CD4-positive, alpha-beta T cell (primary cell): ENCODE results near the gene UXS1. TPM values are rescaled to one million over a fixed set of nuclear protein-coding genes. Genes with fewer than 3 reads are reported as not detected.

ENCODE experiments used
- ATAC-seq: fragments of 200-7000 bp; cut with Tn5 transposase; one replicate; pipeline ENCODE4 v1.10.0; 2022; ENCODE audit warnings: mild to moderate bottlenecking; ENCODE audit not compliant: poor library complexity
- CTCF ChIA-PET: fragments of 350-600 bp; sonication (Branson Sonifier 250); formaldehyde crosslinking; loops from one replicate; lab custom pipeline; 2021; ENCODE audit warnings: antibody characterized with exemption, inconsistent platforms; lab: Charles Lee
- POLR2A ChIA-PET: fragments of 350-600 bp; sonication (Branson Sonifier 250); formaldehyde crosslinking; loops from one replicate; lab custom pipeline; 2021; ENCODE audit warnings: antibody characterized with exemption, inconsistent platforms; lab: Charles Lee
- DNase-seq, 14 experiments: peaks; one replicate each; pipeline ENCODE4 v3.0.0-alpha.2; 2013 to 2020; ENCODE audit warnings: mixed read lengths in 2 of 14
- H3K27ac ChIP-seq, 2 donors: one replicate each; pipeline versions ENCODE4 v1.5.1 to v1.7.0; 2013; ENCODE audit warnings: low read length in 2 of 2, low read depth in 1 of 2, mild to moderate bottlenecking in 1 of 2
- H3K27me3 ChIP-seq, 2 experiments: 1 replicate in 1 of 2; 2 replicates in 1 of 2; pipeline versions ENCODE4 v1.6.1 to v1.7.0; 2013; ENCODE audit warnings: low read length in 2 of 2, control low read depth in 1 of 2, mild to moderate bottlenecking in 1 of 2, moderate library complexity in 1 of 2; ENCODE audit not compliant: insufficient read depth in 2 of 2, control insufficient read depth in 1 of 2
- H3K36me3 ChIP-seq: one replicate; pipeline ENCODE4 v1.6.1; 2013; ENCODE audit warnings: low read length, control low read depth; ENCODE audit not compliant: insufficient read depth
- H3K4me1 ChIP-seq: one replicate; pipeline ENCODE4 v1.6.1; 2013; ENCODE audit warnings: low read length, control low read depth; ENCODE audit not compliant: insufficient read depth
- H3K4me3 ChIP-seq: one replicate; pipeline ENCODE4 v1.5.1; 2013; ENCODE audit warnings: mild to moderate bottlenecking, low read length, moderate library complexity
- H3K9me3 ChIP-seq, 2 experiments: 1 replicate in 1 of 2; 2 replicates in 1 of 2; pipeline versions ENCODE4 v1.6.1 to v1.7.0; 2013; ENCODE audit warnings: low read length in 2 of 2, mild to moderate bottlenecking in 2 of 2, control low read depth in 1 of 2, moderate library complexity in 1 of 2; ENCODE audit not compliant: control insufficient read depth in 1 of 2, insufficient read depth in 1 of 2
- H3K27ac Mint-ChIP-seq: one replicate; pipeline ENCODE4 v1.8.0; 2020; ENCODE audit warnings: mixed read lengths
- H3K27me3 Mint-ChIP-seq: one replicate; pipeline ENCODE4 v1.8.0; 2021; ENCODE audit warnings: mixed read lengths
- H3K36me3 Mint-ChIP-seq: one replicate; pipeline ENCODE4 v1.8.0; 2021; ENCODE audit warnings: low read depth, mixed read lengths
- H3K4me1 Mint-ChIP-seq: one replicate; pipeline ENCODE4 v1.8.0; 2021; ENCODE audit warnings: low read depth, mixed read lengths
- H3K4me3 Mint-ChIP-seq: one replicate; pipeline ENCODE4 v1.8.0; 2020; ENCODE audit warnings: mild to moderate bottlenecking, mixed read lengths
- H3K9me3 Mint-ChIP-seq: one replicate; pipeline ENCODE4 v1.8.0; 2020; ENCODE audit warnings: mixed read lengths
- CTCF ChIP-seq: fragments of 200-600 bp; IDR thresholded peaks from one replicate; pipeline ENCODE4 v1.8.0; 2022; ENCODE audit warnings: antibody characterized with exemption, mild to moderate bottlenecking
- intact Hi-C, 2 experiments: fragments of 100-400 bp; cut with DNase I in 1 of 2; cut with micrococcal nuclease in 1 of 2; formaldehyde crosslinking; loops; one replicate each; pipeline versions ENCODE4 v1.15.1 to v1.9.0; 2023 to 2025; cut with DNase I, micrococcal nuclease
- total RNA-seq, 174 experiments: library from RNA in 2 of 174; stranded (reverse) in 2 of 174; gene quantifications; one replicate each; pipeline ENCODE4 v1.2.3 and lab custom pipeline; 2021 to 2026

Gene UXS1
- total RNA-seq, 2 experiments from 2014 or later: 59.3 to 67.1 TPM

DNA sequence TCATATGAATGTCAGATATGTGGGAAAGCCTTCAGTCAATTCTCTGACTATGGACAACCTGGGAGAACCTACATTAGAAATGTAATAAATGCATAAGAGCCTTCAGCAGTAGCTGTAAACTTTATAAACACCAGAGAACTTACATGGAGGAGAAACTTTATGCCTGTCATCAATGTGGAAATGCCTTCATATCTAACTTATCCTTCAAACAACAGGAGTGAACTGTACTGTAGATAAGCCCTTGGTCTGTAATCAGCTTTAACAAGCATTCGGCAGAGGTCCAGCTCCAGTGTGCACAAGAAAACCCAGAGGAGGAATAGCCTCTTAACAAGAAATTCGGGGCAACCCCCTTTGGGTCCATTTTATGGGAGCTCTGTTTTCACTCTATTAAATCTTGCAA lies 14.8 kb upstream of the UXS1 start:
- no peaks in the 10 kb centered on the region for H3K36me3 ChIP-seq
- no peak overlapping the region for H3K27ac Mint-ChIP-seq
- no peaks in the 10 kb centered on the region for H3K27me3 Mint-ChIP-seq
- TF ChIP-seq CTCF: no peak
- H3K4me1 ChIP-seq: peaks cover 8% of the 10 kb centered on the region
- no peak for ATAC-seq
- DNase-seq: no peak
- H3K4me3 ChIP-seq: no peak overlapping the region
- CTCF ChIA-PET: no interaction called here
- no peaks in the 10 kb centered on the region for H3K27me3 ChIP-seq
- H3K36me3 Mint-ChIP-seq: no peaks in the 10 kb centered on the region
- POLR2A ChIA-PET: interaction anchor here (1.1 kb wide), 1 partner anchor 13 kb away, joined by 3 read pairs; no protein-coding TSS in a partner anchor
- H3K27ac ChIP-seq: no peak overlapping the region
- H3K9me3 ChIP-seq: no peaks in the 10 kb centered on the region
- peaks cover 7% of the 10 kb centered on the region for H3K4me1 Mint-ChIP-seq
- H3K9me3 Mint-ChIP-seq: no peaks in the 10 kb centered on the region
- no peak overlapping the region for H3K4me3 Mint-ChIP-seq
- intact Hi-C loops: no loop called here

DNA sequence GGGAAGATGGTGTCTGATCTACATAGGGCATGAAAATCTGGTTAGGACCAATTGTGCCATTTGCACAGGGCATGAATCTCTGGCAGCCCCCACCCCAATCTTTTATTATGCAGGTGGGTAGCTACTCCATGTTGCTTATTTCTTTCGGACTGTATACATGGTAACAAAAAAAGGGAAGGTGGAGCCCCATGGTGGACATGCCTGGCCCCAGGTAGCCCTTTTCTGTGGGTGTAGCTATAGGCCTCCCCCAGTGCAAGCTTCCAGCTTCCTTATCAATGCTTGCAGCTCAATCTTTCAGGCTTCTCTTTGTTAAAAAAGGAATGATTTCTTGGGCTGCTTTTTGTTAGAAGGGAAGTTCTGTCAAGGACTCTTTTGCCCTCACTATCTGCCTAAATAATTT lies 14.3 kb upstream of the UXS1 start:
- TF ChIP-seq CTCF: no peak
- Histone ChIP-seq H3K36me3 (no peaks in the 10 kb centered on the region), H3K27ac (no peak overlapping the region), H3K4me1 (peaks cover 8% of the 10 kb centered on the region), H3K27me3 (no peaks in the 10 kb centered on the region), H3K4me3 (no peak overlapping the region), H3K9me3 (no peaks in the 10 kb centered on the region)
- no peak overlapping the region for H3K4me3 Mint-ChIP-seq
- H3K4me1 Mint-ChIP-seq: peaks cover 7% of the 10 kb centered on the region
- ATAC-seq (no peak), DNase-seq (no peak)
- intact Hi-C loops: no loop called here
- no peak overlapping the region for H3K27ac Mint-ChIP-seq
- H3K27me3 Mint-ChIP-seq: no peaks in the 10 kb centered on the region
- no peaks in the 10 kb centered on the region for H3K9me3 Mint-ChIP-seq
- no peaks in the 10 kb centered on the region for H3K36me3 Mint-ChIP-seq
- ChIA-PET POLR2A (interaction anchor here (1.1 kb wide), 1 partner anchor 13 kb away, joined by 3 read pairs; no protein-coding TSS in a partner anchor), CTCF (no interaction called here)

- no peaks in the 10 kb centered on the region for H3K27me3 Mint-ChIP-seq
- H3K4me3 ChIP-seq: no peak overlapping the region
- ChIA-PET CTCF (no interaction called here), POLR2A (no interaction called here)
- no peaks in the 10 kb centered on the region for H3K36me3 ChIP-seq
- no peak overlapping the region for H3K27ac ChIP-seq
- H3K4me1 Mint-ChIP-seq: peaks cover 7% of the 10 kb centered on the region
- TF ChIP-seq CTCF: no peak
- no peaks in the 10 kb centered on the region for H3K27me3 ChIP-seq
- H3K4me3 Mint-ChIP-seq: no peak overlapping the region
- no peaks in the 10 kb centered on the region for H3K9me3 Mint-ChIP-seq
- no peak for ATAC-seq
- intact Hi-C loops: no loop called here
- H3K4me1 ChIP-seq: peaks cover 8% of the 10 kb centered on the region
- H3K9me3 ChIP-seq: no peaks in the 10 kb centered on the region
- H3K36me3 Mint-ChIP-seq: no peaks in the 10 kb centered on the region
- no peak overlapping the region for H3K27ac Mint-ChIP-seq
- no peak for DNase-seq
Measured at GRCh38 chr2:106207246-106207645, 13.1 kb upstream of the UXS1 start.
